ENCODE measurements around the gene TRIM46.

TRIM46 gene

DNA sequence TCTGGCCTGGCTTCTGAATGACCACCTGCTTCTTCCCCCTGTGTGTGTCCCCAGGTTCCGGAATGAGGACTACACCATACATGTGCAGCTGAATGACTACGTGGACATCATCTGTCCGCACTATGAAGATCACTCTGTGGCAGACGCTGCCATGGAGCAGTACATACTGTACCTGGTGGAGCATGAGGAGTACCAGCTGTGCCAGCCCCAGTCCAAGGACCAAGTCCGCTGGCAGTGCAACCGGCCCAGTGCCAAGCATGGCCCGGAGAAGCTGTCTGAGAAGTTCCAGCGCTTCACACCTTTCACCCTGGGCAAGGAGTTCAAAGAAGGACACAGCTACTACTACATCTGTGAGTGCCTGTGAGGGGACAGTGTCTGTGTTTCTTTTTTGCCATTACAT, 42.4 kb upstream of the TRIM46 start:
- Mint-ChIP-seq H3K27ac (no peak overlapping the region), H3K4me1 (ENCODE audit: low read depth in 2 of 2) (peaks cover 36 to 38% of the 10 kb centered on the region in 2 donors), H3K27me3 (peaks cover 8 to 51% of the 10 kb centered on the region in 2 donors), H3K36me3 (ENCODE audit: insufficient read depth) (peaks cover 18% of the 10 kb centered on the region), H3K9me3 (no peaks in the 10 kb centered on the region), H3K4me3 (no peak overlapping the region)
- DNase-seq = no peak
- ATAC-seq (replicated peaks) = no peak

DNA sequence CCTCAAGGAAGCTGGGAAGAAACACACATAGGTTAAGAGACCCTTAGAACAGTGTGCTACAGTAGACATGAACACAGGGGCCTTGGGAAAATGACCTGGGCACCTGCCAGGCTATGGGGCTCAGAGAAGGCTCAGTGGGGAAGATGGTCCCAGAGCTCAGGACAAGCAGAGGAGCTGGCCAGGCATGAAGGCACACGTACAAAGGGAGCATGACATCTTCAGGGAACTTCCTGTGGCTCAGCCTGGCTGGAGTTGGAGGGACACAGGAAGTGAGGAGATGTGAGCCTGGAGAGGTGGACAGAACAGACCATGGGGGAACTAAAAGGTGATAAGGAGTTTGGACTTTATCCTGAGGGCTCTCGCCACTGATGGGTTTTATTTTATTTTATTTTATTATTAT, 41.8 kb upstream of the TRIM46 start:
- Mint-ChIP-seq H3K4me1 (ENCODE audit: low read depth in 2 of 2) (peaks cover 33 to 40% of the 10 kb centered on the region in 2 donors), H3K27me3 (peaks cover 8 to 45% of the 10 kb centered on the region in 2 donors), H3K9me3 (no peaks in the 10 kb centered on the region), H3K4me3 (no peak overlapping the region), H3K36me3 (ENCODE audit: insufficient read depth) (peaks cover 21% of the 10 kb centered on the region), H3K27ac (no peak overlapping the region)
- no peak for DNase-seq
- no peak for ATAC-seq (replicated peaks)

DNA sequence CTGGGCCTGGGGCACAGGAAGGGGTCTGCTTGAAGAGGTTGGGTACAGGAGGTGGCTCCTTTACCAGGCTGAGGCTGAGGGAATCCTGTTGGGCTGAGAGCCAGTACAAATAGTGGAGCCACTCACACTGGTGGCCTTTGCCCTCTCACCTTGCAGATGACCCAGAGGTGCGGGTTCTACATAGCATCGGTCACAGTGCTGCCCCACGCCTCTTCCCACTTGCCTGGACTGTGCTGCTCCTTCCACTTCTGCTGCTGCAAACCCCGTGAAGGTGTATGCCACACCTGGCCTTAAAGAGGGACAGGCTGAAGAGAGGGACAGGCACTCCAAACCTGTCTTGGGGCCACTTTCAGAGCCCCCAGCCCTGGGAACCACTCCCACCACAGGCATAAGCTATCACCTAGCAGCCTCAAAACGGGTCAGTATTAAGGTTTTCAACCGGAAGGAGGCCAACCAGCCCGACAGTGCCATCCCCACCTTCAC, 39.8 kb upstream of the TRIM46 start:
- H3K27ac Mint-ChIP-seq = no peak overlapping the region
- peaks cover 27 to 31% of the 10 kb centered on the region in 2 donors for H3K4me1 Mint-ChIP-seq (ENCODE audit: low read depth in 2 of 2)
- no peaks in the 10 kb centered on the region for H3K9me3 Mint-ChIP-seq
- ATAC-seq (replicated peaks) (no peak), DNase-seq (no peak)
- peaks cover 8 to 28% of the 10 kb centered on the region in 2 donors for H3K27me3 Mint-ChIP-seq
- H3K4me3 Mint-ChIP-seq = no peak overlapping the region
- H3K36me3 Mint-ChIP-seq (ENCODE audit: insufficient read depth) = peaks cover 18% of the 10 kb centered on the region

GRCh38 chr1:155134322-155134721, 39.3 kb upstream of the TRIM46 start:
- Mint-ChIP-seq H3K27ac (peak overlapping the region in 1 of 2 donors; percentile 96), H3K9me3 (no peaks in the 10 kb centered on the region), H3K27me3 (peaks cover 8 to 23% of the 10 kb centered on the region in 2 donors), H3K36me3 (ENCODE audit: insufficient read depth) (peaks cover 14% of the 10 kb centered on the region), H3K4me1 (ENCODE audit: low read depth in 2 of 2) (peaks cover 28 to 29% of the 10 kb centered on the region in 2 donors), H3K4me3 (peak overlapping the region; percentile 88 to 96)
- ATAC-seq (replicated peaks) (no peak), DNase-seq (no peak)

DNA sequence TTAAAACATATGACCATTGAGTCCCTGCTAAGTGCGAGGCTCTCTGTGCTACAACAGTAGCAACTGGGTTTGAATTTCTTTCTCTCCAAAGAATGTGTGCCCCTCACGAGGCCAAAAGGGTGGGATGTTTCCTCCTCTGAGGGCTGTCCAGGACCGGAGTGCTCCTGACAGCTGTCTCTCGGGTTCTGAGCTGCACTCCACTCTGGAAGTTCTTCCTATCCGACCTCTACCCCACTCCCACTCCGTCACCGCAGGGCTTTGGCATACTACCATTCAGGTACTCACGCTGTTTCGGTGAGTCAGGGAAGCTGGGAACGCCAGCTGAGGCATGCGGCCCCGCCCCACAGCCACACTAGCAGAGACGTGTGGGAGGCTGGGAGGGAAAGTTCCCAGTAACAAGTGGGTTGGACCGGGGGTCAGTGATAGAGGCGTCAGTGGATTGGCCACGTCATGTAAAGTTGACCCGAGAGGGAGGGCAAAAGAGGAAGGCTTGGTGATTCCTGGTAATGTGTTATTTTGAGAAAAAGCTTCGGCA, 38.7 kb upstream of the TRIM46 start:
- Mint-ChIP-seq H3K4me3 (peak overlapping the region; percentile 88 to 96), H3K4me1 (ENCODE audit: low read depth in 2 of 2) (peaks cover 27 to 35% of the 10 kb centered on the region in 2 donors), H3K27me3 (peaks cover 8 to 17% of the 10 kb centered on the region in 2 donors), H3K36me3 (ENCODE audit: insufficient read depth) (peaks cover 14% of the 10 kb centered on the region), H3K9me3 (no peaks in the 10 kb centered on the region), H3K27ac (peak overlapping the region; percentile 96 to 98)
- ATAC-seq (replicated peaks) (no peak), DNase-seq (no peak)

DNA sequence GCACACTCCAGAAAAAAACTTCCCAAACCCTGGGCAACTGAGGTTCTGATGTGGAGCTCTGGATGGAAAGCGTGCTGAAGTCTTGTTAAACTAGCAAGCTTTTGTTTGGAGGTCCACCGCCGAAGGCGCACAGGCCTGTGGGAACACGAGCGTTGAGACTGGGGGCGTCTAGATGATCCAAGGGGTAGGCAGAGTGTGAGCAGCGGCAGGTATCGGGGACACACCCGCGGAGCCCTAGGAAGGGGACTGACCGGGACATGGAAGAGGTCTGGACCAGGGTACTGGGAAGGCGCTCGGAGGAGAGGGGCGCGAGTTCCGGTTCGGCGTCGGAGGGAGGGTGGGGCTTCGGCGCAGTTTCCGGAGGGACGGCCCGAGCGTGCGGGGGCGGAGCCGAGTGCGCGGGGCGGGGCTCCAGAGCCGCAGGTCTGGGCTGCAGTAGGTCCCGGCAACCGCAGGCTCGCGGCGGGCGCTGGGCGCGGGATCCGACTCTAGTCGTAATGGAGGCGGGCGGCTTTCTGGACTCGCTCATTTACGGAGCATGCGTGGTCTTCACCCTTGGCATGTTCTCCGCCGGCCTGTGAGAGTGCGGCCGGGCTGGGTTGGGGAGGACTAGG, 38.1 kb upstream of the TRIM46 start, which contains the start of gene SLC50A1:
Gene SLC50A1 (plus strand): TSS at position 438 of the 614 bp plus-strand sequence. CDS start 60 bp downstream, at position 498.
- Mint-ChIP-seq H3K27me3 (peaks cover 4 to 11% of the 10 kb centered on the region in 2 donors), H3K4me3 (peak within 1 kb of the TSS; percentile 88 to 96), H3K9me3 (no peaks in the 10 kb centered on the region), H3K27ac (peak within 1 kb of the TSS; percentile 96 to 98), H3K36me3 (ENCODE audit: insufficient read depth) (peaks cover 14% of the 10 kb centered on the region), H3K4me1 (ENCODE audit: low read depth in 2 of 2) (peaks cover 31 to 40% of the 10 kb centered on the region in 2 donors)
- ATAC-seq (replicated peaks) = peak; percentile 85
- peak; percentile 90 to 92 (median 90) for DNase-seq

GRCh38 chr1:155136748-155137147, 36.9 kb upstream of the TRIM46 start:
- H3K27ac Mint-ChIP-seq = peak overlapping the region; percentile 96 to 98
- peaks cover 14% of the 10 kb centered on the region for H3K36me3 Mint-ChIP-seq (ENCODE audit: insufficient read depth)
- H3K27me3 Mint-ChIP-seq = no peaks in the 10 kb centered on the region
- H3K9me3 Mint-ChIP-seq = no peaks in the 10 kb centered on the region
- DNase-seq = no peak
- H3K4me1 Mint-ChIP-seq (ENCODE audit: low read depth in 2 of 2) = peaks cover 32 to 40% of the 10 kb centered on the region in 2 donors
- no peak for ATAC-seq (replicated peaks)
- peak overlapping the region; percentile 88 to 96 for H3K4me3 Mint-ChIP-seq

- Mint-ChIP-seq H3K4me3 (peak overlapping the region; percentile 88 to 96), H3K36me3 (ENCODE audit: insufficient read depth) (peaks cover 14% of the 10 kb centered on the region), H3K27me3 (peaks cover under 1 to 2% of the 10 kb centered on the region in 2 donors), H3K9me3 (no peaks in the 10 kb centered on the region), H3K4me1 (ENCODE audit: low read depth in 2 of 2) (peaks cover 32 to 40% of the 10 kb centered on the region in 2 donors), H3K27ac (peak overlapping the region; percentile 96 to 98)
- no peak for ATAC-seq (replicated peaks)
- DNase-seq = no peak
Measured at GRCh38 chr1:155137154-155137949, 36.3 kb upstream of the TRIM46 start.

DNA sequence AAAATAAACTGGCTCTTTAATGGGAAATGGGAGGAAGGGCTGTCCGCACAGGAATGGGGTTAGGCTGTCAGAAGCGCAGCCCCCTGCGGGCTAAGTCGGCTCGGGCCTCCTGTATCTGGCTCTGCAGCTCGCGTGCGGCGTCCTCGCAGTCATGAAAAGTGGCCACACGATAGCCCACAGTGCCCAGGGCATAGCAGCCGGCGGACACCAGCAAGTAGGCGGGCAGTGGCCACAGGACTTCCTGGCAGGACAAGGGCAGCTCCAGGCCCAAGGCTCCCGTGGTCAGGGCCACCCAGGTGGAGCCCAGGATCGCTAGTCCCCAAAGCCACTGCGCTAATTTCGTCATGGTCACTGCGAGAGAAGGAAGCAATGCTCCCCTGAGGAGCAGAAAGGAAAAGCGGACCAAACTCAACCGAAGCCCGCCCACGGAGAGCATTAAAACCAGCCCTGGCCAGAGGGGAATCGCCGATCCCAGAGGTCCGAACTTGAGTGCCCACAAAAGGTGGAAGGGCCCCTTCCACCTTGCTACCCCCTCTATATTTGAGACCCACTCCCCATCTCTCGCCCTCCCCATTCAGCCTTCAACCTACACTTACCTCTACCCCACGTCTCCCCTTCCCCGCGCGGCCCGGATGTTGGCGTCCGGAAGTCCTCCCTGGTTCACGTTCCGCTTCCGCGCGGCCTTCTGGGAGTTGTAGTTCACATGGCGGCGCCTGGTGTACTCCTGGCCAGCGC, 33.6 kb upstream of the TRIM46 start, which contains the start of gene DPM3:
Gene DPM3 (minus strand): TSS at position 637 of the 735 bp plus-strand sequence. CDS start 291 bp downstream, at position 346.
- Mint-ChIP-seq H3K27ac (peak within 1 kb of the TSS; percentile 85 to 89), H3K36me3 (ENCODE audit: insufficient read depth) (peaks cover 12% of the 10 kb centered on the region), H3K9me3 (no peaks in the 10 kb centered on the region), H3K4me3 (peak within 1 kb of the TSS; percentile 83 to 95), H3K4me1 (ENCODE audit: low read depth in 2 of 2) (peaks cover 29 to 36% of the 10 kb centered on the region in 2 donors), H3K27me3 (peaks cover 5 to 8% of the 10 kb centered on the region in 2 donors)
- peak; percentile 79 to 84 (median 83) for DNase-seq
- ATAC-seq (replicated peaks) = peak; percentile 62

DNA sequence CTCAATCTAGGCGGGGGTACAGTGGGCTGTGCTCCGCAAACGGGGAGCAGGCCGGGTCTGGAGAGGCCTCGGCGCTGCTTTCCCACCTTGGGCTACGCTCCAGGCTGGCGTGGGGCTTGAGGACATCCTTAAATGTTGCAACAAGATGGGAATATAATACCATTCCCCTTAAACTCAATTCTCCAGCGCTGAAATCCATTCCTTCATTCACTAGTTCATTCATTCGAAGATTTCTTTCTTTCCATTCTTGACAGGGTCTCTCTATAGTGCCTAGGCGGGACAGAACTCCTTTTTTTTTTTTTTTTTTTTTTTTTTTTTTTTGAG, 33.1 kb upstream of the TRIM46 start:
- H3K36me3 Mint-ChIP-seq (ENCODE audit: insufficient read depth) = peaks cover 7% of the 10 kb centered on the region
- H3K9me3 Mint-ChIP-seq = no peaks in the 10 kb centered on the region
- peaks cover 10 to 14% of the 10 kb centered on the region in 2 donors for H3K27me3 Mint-ChIP-seq
- DNase-seq (no peak), ATAC-seq (replicated peaks) (no peak)
- H3K27ac Mint-ChIP-seq = peak overlapping the region; percentile 85 to 89
- peak overlapping the region; percentile 83 to 95 for H3K4me3 Mint-ChIP-seq
- peaks cover 24 to 31% of the 10 kb centered on the region in 2 donors for H3K4me1 Mint-ChIP-seq (ENCODE audit: low read depth in 2 of 2)

- no peaks in the 10 kb centered on the region for H3K9me3 Mint-ChIP-seq
- H3K27ac Mint-ChIP-seq = no peak overlapping the region
- H3K4me1 Mint-ChIP-seq (ENCODE audit: low read depth in 2 of 2) = peaks cover 21% of the 10 kb centered on the region in 2 donors
- peaks cover 19 to 25% of the 10 kb centered on the region in 2 donors for H3K27me3 Mint-ChIP-seq
- H3K4me3 Mint-ChIP-seq = no peak overlapping the region
- ATAC-seq (replicated peaks) (no peak), DNase-seq (no peak)
- H3K36me3 Mint-ChIP-seq (ENCODE audit: insufficient read depth) = no peaks in the 10 kb centered on the region
Measured at GRCh38 chr1:155141749-155142148, 31.9 kb upstream of the TRIM46 start.

GRCh38 chr1:155145491-155145890, 28.2 kb upstream of the TRIM46 start:
- Mint-ChIP-seq H3K4me3 (no peak overlapping the region), H3K36me3 (ENCODE audit: insufficient read depth) (peaks cover 3% of the 10 kb centered on the region), H3K27ac (no peak overlapping the region), H3K4me1 (ENCODE audit: low read depth in 2 of 2) (peaks cover 1 to 2% of the 10 kb centered on the region in 2 donors), H3K27me3 (peaks cover 38 to 54% of the 10 kb centered on the region in 2 donors), H3K9me3 (no peaks in the 10 kb centered on the region)
- ATAC-seq (replicated peaks) (no peak), DNase-seq (no peak)
